ENCODE results near the gene UPF2. TPM values are rescaled to one million over a fixed set of nuclear protein-coding genes. Genes with fewer than 3 reads are reported as not detected.

The UPF2 gene
- total and polyA plus RNA-seq, 2 of the 4 experiments (the other 2 are of a cell fraction) = 9.2 to 14.3 TPM

DNA sequence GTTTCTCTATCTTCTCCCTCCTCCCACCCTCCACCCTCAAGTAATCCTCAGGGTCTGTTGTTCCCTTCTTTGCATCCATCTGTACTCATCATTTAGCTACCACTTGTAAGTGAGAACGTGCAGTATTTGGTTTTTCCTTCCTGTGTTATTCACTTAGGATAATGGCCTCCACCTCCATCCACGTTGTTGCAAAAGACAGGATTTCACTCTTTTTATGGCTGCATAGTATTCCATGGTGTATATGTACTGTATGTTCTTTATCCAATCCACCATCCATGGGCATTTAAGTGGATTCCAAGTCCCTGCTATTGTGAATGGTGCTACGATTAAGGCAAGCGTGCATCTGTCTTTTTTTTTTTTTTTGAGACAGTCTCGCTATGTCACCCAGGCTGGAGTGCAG is 147.0 kb downstream of the UPF2 start:
- no peak overlapping the region for H3K23ac ChIP-seq (ENCODE audit: low read depth, low read length)
- H3K4me3 ChIP-seq (ENCODE audit: insufficient read depth, low read depth, low read length) = no peak overlapping the region
- WGBS, 2 experiments (ENCODE audit: extremely low coverage in 2 of 2, insufficient read length in 1 of 2) = no CpG with 5 or more reads among the region's 5 CpGs
- H3K18ac ChIP-seq (ENCODE audit: low read depth, low read length) = no peak overlapping the region
- TF ChIP-seq NFE2L2 (IDR thresholded peaks at IDR 0.05; ENCODE audit: low read depth, low read length) = no peak
- H2BK120ac ChIP-seq (ENCODE audit: low read depth, low read length) = no peak overlapping the region
- H3K4ac ChIP-seq (ENCODE audit: low read depth, low read length) = no peak overlapping the region
- no peak overlapping the region for H3K56ac ChIP-seq (ENCODE audit: extremely low read depth, insufficient read depth, low read length)
- H3K14ac ChIP-seq (replicated peaks; ENCODE audit: low read depth, low read length) = no peak overlapping the region
- POLR2A ChIA-PET (ENCODE audit: unreplicated experiment) = no interaction called here
- intact Hi-C loops (cut with micrococcal nuclease) = no loop called here
- no peak overlapping the region for H3K4me2 ChIP-seq (ENCODE audit: low read depth, low read length)
- BruUV-seq (replicated peaks) = no TSS peak
- H3K4me1 ChIP-seq (ENCODE audit: control insufficient read depth, insufficient read depth, low read length) = peaks cover 3% of the 10 kb centered on the region; the same call in 1 of the 2 replicates
- no peak overlapping the region for H2AK9ac ChIP-seq (replicated peaks; ENCODE audit: low read depth, low read length, poor library complexity)
- DNase-seq (no peak), ATAC-seq (ENCODE audit: low read depth) (no peak)
- no peak overlapping the region for H2BK15ac ChIP-seq (ENCODE audit: low read depth, low read length)
- CTCF ChIA-PET = no interaction called here
- H3K9me3 ChIP-seq (ENCODE audit: control insufficient read depth, insufficient read depth, low read length) = no peaks in the 10 kb centered on the region
- no peaks in the 10 kb centered on the region for H3K36me3 ChIP-seq (ENCODE audit: control insufficient read depth, insufficient read depth, low read length)
- dilution Hi-C loops (cut with HindIII; ENCODE audit: low sequenced_read_pairs, unreplicated experiment) = no loop called here
- no peak overlapping the region for H2BK20ac ChIP-seq (ENCODE audit: low read depth, low read length)
- no peak overlapping the region for H4K5ac ChIP-seq (ENCODE audit: low read depth, low read length)
- no peak overlapping the region for H2AFZ ChIP-seq (replicated peaks; ENCODE audit: low read length, poor library complexity)
- no peak overlapping the region for H3K27ac ChIP-seq (ENCODE audit: insufficient read depth, low read length)
- in situ Hi-C loops (cut with MboI; ENCODE audit: low sequenced_read_pairs) = no loop called here
- H4K20me1 ChIP-seq (ENCODE audit: insufficient read depth, low read length) = no peaks in the 10 kb centered on the region
- no peak overlapping the region for H4K91ac ChIP-seq (ENCODE audit: insufficient read depth, low read depth, low read length)
- no peaks in the 10 kb centered on the region for H3K79me1 ChIP-seq (ENCODE audit: low read depth in 1 of 2, low read length in 2 of 2)
- H3K9ac ChIP-seq (ENCODE audit: low read depth, low read length) = no peak overlapping the region
- H3K9me1 ChIP-seq (ENCODE audit: insufficient read depth, low read length) = peaks cover 8% of the 10 kb centered on the region; the same call in 1 of the 2 replicates
- no peak overlapping the region for H2AK5ac ChIP-seq (ENCODE audit: low read depth, low read length)
- H3K27me3 ChIP-seq (ENCODE audit: control insufficient read depth, insufficient read depth, low read length) = no peaks in the 10 kb centered on the region
- no peak overlapping the region for H2BK5ac ChIP-seq (ENCODE audit: low read depth, low read length, poor library complexity, severe bottlenecking)
- H4K8ac ChIP-seq (ENCODE audit: low read depth in 2 of 2, low read length in 2 of 2) = no peak overlapping the region
